ENCODE data around the gene KLHL14.
"Not testable (repeated sequence)": the region's sequence is repeated elsewhere in the genome, so short reads cannot be mapped to it uniquely, and the experiment has no call there.

KLHL14 gene, protein sequence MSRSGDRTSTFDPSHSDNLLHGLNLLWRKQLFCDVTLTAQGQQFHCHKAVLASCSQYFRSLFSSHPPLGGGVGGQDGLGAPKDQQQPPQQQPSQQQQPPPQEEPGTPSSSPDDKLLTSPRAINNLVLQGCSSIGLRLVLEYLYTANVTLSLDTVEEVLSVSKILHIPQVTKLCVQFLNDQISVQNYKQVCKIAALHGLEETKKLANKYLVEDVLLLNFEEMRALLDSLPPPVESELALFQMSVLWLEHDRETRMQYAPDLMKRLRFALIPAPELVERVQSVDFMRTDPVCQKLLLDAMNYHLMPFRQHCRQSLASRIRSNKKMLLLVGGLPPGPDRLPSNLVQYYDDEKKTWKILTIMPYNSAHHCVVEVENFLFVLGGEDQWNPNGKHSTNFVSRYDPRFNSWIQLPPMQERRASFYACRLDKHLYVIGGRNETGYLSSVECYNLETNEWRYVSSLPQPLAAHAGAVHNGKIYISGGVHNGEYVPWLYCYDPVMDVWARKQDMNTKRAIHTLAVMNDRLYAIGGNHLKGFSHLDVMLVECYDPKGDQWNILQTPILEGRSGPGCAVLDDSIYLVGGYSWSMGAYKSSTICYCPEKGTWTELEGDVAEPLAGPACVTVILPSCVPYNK

DNA sequence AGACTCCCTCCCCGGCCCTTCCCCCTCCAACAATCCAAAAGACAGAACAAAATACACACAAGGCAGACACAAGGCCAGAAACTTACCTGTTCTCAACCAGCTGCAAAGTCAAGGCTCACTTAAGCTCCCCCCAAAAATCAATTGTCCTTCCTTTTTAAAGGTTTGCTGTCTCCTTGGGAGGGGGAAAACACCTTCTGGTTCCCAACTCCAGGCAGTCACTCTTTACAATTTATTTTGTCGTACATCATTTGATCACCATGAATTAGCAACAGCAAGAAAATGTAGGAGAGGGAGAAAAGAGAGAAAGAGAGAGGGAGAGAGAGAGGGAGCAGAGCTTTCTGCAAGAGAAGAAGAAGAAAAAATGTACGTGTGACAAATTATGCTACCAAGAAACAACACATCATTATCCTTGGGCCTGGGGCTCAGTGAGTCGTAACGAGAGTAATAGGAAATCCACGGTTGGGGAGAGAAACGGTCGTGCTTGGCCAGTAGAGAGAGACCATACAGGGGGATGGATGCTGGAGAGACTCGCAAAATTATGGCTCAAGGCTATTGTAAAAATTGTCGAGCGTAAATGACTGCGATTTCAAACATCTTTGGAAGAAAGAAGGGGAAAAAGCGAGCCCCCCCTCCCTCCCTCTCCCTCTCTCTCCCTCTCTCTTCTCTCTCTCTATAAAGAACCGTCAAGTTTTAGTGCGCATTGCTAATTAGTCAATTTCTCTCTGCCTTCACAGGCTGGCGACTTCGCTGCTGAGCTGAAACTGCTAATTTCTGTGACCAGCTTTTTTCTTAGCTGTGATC is at the start of gene KLHL14:
Gene KLHL14 (minus strand): TSS at position 443 of the 801 bp plus-strand sequence. CDS start 2,432 bp downstream, outside the sequence.
- no peak for DNase-seq

GRCh38 chr18:32822197-32822596 is 49.4 kb upstream of the KLHL14 start:
- no peak for DNase-seq

GRCh38 chr18:32815881-32816280 is 43.1 kb upstream of the KLHL14 start:
- DNase-seq: no peak

DNA sequence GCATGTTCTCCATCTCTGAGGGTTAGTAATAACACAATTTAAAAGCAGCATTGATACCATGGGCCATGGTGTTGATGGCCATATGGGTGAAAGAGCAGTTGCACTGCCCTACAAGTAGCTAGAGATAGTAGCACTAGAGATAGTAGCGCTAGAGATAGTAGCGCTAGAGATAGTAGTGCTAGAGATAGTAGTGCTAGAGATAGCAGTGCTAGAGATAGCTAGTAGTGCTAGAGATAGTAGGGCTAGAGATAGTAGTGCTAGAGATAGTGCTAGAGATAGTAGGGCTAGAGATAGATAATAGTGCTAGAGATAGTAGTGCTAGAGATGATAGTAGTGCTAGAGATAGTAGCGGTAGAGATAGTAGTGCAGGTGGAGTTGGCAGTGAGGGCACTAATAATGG is 39.5 kb upstream of the KLHL14 start:
- no peak for DNase-seq

- DNase-seq: no peak
Observed at GRCh38 chr18:32810314-32810713, 37.5 kb upstream of the KLHL14 start.

GRCh38 chr18:32805354-32805753 is 32.5 kb upstream of the KLHL14 start:
- DNase-seq: no peak

DNA sequence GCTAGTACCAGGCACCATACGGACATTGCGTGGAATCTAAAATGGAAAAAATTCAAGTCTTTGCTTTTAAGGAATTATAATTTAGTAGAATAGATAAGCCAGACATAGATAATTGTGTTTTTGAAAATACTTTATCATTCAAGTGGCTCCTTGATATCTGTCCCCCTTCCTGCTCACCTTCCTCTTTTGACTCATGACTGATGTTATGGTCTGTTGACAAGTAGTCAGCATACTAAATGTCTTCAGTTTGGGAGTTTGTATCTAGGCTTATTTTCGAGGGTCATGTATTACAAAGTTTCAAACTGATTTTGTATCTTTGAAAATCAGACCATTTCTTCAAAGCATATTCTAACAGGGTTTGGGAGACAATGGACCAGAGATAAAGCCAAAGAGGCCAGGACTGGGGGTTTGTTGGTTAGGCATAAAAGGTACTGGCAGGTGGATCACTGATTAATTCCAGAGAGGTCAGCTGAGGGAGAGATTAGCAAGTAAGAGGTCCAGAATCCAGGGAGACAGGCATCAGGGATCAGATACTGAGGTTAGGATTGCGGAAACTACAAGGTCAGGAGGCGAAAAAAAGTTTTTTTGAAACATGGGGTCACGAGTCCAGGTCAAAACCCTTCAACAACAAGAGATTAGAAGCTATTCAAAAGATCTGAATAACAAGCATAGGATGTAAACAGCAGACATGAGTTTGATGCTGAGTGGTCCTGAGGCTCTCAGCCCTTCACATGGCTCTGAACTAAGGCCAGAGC is 31.5 kb upstream of the KLHL14 start:
- DNase-seq: no peak

- DNase-seq: no peak
Observed at GRCh38 chr18:32803568-32803967, 30.7 kb upstream of the KLHL14 start.

GRCh38 chr18:32802591-32803451 is 30.0 kb upstream of the KLHL14 start:
- DNase-seq: no peak

- DNase-seq: no peak
Observed at GRCh38 chr18:32801228-32801627, 28.4 kb upstream of the KLHL14 start.

DNA sequence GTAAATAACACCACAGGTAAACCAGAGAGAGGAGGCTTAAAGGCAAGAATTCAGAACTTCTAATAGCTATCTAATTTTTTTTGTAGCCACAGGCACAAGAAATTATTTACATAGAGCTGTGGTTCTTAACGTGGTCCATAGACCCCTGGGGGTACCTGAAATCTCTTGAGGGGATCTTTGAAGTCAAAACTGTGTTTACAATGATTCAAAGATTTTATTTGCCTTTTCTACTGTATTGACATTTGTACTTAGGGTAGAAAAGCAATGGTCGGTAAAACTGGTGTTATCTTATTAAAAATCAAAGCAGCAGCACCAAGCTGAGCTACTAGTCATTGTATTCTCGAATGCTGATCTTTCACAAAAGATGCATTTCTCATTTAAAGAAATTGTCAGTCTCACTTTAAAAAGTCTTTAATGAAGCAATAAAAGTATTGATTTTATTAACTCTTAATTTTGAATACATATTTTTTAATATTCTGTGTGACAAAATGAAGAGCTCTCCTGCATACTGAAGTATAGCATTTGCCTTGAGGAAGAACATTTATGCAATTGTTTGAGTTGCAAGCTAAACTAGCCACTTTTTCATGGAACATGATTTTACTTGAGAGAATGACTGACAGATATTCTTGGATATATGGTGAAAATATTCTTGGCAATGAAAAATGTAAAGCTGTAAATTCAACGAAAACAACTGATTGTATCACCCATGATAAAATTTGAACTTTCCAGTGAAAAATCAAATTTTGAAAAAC is 25.6 kb upstream of the KLHL14 start:
- DNase-seq: no peak

GRCh38 chr18:32794667-32795066 is 21.8 kb upstream of the KLHL14 start:
- not testable (repeated sequence) for DNase-seq

GRCh38 chr18:32779010-32779409 is 6.2 kb upstream of the KLHL14 start:
- DNase-seq: no peak

DNA sequence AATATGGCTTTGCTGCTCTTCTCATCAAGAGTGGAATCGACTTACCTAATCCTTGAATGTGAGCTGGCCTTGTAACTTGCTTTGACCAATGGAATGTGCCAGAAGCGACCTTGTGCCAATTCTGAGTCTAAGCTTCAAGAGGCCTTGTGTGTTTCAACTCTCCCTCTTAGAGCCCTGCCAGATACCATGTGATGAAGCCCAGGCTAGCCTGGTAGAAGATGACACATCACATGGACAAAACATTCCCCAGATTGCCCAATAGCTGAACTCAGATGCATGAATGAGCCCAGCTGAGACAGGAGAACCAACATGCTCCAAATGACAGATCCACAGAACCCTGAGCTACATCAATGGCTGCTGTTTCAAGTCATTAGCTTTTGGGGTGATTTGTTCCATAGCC is 4.2 kb upstream of the KLHL14 start:
- DNase-seq: no peak

DNA sequence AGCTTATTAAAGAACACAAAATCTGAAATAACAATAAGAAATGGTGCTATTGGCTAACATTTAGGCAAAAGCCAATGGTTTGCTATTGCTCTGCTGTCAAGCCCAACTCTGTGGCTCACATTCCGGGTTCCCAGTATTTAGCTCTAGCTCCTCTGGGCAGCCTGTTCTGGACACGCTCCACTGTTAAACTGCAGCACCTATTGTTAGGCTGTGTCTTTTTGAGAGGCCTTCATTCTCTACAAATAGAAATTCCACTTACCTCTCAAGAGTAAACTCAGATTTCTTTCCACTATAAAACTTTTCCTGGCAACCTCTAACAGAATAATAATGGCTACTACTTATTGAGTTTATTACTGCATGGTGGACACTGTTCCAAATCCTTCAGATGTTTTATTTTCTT is 3.7 kb upstream of the KLHL14 start:
- DNase-seq: no peak

GRCh38 chr18:32775628-32776027 is 2.8 kb upstream of the KLHL14 start:
- DNase-seq: no peak

DNA sequence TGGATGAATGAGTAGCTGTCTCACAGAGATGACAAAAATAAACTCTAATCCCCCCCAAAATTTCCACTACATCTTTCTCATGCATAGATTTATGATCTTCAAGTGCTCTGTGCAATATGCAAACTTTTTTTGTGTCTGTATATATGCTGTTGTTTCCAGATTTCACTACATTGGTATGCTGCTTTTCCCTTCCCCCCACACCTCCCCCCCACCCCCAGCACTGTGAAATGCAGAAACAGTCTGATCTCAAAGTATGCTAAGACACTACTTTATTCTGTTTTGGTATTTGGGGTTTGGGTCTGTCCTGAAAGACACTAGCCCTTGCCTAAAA is 524 bp upstream of the KLHL14 start:
- DNase-seq: no peak

- DNase-seq: no peak
Observed at GRCh38 chr18:32771871-32772580, 797 bp downstream of the KLHL14 start.

GRCh38 chr18:32771169-32771751 is 1.6 kb downstream of the KLHL14 start:
- DNase-seq: no peak

GRCh38 chr18:32770666-32771168 is 2.1 kb downstream of the KLHL14 start:
- DNase-seq: no peak

Measured in SIG-M5 (cell line).